Glomerular visceral epithelial cell (primary cell): ENCODE results near the gene NEK5.
"Not testable (repeated sequence)": the region's sequence is repeated elsewhere in the genome, so short reads cannot be mapped to it uniquely, and the experiment has no call there.

Experiments used
- DNase-seq: peaks from one replicate; pipeline ENCODE4 v3.0.0-alpha.2; 2016; ENCODE audit errors: extremely low spot score

Gene NEK5, protein sequence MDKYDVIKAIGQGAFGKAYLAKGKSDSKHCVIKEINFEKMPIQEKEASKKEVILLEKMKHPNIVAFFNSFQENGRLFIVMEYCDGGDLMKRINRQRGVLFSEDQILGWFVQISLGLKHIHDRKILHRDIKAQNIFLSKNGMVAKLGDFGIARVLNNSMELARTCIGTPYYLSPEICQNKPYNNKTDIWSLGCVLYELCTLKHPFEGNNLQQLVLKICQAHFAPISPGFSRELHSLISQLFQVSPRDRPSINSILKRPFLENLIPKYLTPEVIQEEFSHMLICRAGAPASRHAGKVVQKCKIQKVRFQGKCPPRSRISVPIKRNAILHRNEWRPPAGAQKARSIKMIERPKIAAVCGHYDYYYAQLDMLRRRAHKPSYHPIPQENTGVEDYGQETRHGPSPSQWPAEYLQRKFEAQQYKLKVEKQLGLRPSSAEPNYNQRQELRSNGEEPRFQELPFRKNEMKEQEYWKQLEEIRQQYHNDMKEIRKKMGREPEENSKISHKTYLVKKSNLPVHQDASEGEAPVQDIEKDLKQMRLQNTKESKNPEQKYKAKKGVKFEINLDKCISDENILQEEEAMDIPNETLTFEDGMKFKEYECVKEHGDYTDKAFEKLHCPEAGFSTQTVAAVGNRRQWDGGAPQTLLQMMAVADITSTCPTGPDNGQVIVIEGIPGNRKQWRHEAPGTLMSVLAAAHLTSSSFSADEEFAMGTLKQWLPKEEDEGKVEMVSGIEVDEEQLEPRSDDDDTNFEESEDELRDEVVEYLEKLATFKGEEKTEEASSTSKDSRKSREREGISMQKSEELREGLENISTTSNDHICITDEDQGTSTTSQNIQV

DNA sequence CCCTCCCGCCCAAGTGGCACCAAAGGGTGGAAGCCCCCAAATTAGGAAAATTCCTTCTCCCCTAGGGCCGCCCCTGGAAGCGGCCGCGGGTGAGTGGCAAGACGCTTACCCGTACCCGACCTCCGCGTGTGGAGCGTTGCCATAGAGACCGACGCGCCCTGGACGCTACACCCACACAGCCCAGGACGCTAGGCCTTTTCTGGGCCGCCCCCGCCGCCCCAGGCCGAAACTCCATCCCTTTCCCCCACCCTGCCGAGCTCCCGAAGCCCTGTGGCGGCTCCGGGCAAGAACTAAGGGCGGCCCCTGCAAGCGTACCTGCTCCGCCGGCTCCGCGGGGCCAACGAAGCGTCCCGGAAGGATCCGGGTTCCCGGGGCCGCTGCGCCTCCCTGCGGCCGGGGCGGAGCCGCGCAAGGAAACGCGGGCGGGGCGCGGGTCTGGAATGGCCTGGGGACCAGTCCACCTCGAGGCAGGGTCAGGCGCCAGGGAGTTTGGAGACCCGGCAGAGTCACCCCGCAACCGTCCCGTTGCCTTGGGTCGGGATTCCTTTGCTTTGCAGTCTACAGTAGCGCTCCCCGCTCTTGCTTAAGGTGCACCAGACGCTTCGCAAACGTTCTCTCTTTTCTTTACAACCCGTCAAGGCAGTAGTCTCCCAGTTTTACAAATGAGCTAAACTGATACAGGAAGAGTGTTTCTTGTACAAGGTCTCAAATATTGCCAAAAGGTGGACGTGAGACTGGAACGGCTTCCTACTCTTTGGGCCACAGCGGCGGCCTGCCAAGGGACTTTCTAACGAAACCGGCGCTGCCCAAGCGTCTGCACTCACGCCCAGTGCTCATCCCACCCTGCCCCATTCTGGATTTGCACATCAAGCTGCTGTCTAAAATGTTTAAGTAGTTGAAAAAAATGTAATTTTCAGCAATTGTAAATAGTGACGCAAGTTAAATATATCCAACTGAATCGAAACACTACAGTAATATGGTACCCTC, at the start of gene NEK5:
NEK5 (minus strand) TSS at position 360 of the 987 bp plus-strand sequence. CDS start 1,591 bp downstream, outside the sequence.
- peak; percentile 56 for DNase-seq

DNA sequence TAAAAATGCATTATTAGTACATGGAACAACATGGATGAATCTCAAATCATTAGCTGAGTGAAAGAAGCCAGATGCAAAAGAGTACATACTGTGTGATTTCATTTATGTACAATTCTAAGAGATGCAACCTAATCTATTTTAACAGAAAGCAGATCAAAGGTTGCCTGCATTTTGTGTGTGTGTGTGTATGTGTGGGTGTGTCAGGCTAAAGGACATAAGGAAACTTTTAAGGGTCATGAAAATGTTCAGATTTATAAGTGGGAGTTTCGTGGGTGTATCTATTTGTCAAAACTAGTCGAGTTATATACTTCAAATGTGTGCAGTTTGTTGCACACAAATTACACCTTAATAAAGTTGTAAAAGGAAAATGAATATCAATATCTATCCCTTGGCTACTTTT, 48.4 kb upstream of the NEK5 start:
- DNase-seq: no peak

DNA sequence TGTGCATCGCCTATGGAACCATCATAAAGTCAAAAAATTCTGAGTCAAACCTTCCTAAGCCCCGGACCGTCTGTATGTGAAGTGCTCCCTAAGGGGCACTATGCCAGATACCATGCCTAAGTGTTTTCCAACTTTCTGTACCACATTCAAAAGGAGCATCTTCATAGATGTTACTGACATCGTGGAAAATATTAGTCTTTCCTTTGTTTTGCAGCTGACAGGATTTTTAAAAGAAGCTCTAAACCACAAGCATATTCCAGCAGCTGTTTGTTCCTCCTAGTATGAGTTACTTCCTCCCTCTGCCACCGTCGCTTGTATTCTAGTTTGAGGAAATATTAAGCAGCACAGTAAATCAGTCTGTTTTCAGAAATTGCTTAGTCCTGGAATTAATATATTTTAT, 45.1 kb upstream of the NEK5 start:
- not testable (repeated sequence) for DNase-seq

DNA sequence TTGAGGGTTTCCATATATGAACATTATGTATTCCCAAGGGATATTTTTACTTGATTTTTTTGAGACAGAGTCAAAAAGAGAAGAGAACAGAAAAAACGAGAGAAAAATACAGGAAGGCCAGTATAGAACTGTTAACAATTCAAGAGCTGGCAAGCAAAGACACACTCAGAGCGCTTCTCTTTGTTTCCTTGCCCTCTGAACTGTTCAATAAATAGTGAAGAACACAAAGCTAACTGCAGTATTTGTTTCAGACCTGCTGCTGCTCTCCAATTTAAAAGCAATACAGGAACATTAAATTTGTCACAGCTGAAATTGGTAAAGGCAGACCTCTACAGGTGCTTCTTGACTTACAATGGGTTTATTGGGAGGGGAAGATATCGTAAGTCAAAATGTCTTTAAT, 44.5 kb upstream of the NEK5 start:
- DNase-seq: no peak

DNA sequence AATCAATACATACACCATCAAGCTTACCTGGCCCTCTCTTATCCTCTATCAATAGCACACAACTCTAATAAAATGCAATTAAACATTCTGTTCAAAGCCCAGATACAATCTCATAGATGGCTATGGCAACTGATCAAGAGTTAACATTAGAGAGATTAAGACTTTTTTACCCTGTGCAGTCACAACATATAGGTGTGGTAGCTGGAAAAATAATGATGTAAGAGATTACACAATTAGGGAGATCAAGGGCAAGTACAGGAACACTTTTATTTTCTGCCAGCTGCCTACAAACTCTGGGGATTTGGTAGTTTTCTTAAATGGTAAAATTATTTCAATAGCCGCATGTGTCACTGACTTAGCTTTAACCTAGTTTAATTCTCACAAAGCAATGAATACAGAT, 42.8 kb upstream of the NEK5 start:
- DNase-seq: not testable (repeated sequence)

DNA sequence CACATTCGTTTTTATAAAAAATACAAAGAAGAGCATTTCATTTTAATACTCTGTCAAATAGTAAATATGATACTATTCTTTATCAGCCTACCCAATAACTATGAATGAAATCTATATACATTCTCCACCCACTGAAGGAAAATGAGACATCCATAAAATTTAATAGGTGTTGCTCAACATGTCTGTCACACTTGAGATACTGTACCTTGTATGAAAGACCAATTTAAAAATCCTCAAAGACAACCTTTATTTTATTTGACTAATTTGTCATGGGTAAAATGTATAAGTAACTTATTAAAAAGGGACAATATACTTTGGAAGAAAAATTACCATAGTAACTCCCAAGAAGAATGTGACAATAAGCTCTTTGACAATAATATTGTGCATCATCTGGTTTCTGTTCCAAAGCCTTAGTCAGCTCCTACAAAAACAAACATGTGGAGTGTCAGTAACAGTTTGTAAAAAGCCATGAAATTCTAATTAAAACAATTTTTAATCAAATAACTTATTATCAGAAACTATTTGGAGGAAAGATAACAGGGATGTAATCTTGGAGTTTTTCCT, 42.0 kb upstream of the NEK5 start:
- not testable (repeated sequence) for DNase-seq

DNA sequence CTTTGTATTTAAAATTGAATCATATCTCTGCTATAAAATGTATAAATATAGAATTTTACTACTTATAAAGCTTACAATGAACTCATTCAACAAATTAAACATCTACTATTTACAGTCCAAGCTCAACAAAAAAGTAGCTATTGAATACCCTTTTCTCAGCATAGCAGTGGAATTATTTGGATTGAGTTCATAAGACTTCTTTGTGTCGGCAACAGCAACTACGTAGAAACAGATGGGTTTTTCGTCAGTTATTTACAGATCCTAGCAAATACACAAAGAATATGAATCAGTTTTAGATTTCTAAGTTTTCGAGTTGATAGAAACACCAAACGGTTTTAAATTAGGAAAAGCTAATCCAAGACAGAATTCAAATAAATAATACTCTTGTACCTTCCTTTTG, 41.0 kb upstream of the NEK5 start:
- DNase-seq: no peak

DNA sequence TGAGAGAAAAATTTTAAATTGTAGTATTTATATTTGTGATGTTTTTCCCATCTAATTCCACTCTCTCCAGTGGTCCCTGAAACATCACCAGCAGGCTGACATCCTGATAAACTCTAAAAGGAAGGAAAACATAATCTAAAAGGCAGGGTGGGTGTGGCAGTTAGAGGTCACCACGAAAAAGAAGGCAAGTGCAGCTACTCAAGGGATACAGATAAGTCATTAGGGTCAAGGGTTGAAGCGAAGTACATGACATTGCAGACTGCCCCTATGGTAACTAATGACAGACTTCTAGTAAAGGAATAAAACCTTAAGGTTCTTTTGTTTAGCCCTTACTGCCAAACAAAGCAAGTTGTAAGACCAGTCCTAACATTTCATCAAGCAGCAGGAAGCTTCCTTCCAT, 36.5 kb upstream of the NEK5 start:
- DNase-seq: no peak

DNA sequence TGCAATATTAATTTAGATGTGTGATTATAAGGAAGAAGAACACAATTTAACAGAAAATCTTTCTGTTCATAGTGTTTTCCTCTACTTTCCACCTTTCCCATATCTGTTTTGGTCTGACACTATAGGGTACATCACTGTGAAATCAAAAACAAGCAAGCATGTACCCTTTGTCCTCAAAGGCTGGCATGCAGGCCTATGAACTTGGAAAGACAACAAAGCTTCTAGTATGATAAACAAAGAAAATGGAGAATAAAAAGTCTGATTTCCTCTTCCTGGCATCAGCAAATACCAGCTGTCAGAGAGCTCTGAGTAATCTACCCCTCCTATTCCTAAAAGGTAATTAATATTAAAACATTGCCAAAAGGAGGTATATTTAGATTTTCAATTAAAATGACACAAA, 36.1 kb upstream of the NEK5 start:
- DNase-seq: no peak

DNA sequence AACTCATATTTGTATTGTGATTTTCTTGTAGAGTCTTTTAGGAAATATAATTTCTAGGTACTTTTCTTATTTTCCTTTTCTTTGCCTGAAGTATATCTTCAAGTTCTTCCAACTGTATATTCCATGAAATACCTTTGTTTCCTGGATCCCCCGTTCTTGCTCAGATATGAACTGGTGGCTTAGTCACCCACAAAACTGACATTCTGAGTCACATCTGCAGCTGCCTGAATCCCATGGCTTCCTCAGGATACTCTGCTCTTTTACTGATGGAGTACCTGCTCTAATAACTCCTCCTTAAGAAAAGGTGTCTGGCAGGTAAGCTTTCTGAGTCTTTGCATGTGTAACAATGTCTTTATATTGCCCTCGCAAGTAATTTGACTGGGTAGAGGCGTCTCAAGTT, 35.0 kb upstream of the NEK5 start:
- peak; percentile 6 for DNase-seq

DNA sequence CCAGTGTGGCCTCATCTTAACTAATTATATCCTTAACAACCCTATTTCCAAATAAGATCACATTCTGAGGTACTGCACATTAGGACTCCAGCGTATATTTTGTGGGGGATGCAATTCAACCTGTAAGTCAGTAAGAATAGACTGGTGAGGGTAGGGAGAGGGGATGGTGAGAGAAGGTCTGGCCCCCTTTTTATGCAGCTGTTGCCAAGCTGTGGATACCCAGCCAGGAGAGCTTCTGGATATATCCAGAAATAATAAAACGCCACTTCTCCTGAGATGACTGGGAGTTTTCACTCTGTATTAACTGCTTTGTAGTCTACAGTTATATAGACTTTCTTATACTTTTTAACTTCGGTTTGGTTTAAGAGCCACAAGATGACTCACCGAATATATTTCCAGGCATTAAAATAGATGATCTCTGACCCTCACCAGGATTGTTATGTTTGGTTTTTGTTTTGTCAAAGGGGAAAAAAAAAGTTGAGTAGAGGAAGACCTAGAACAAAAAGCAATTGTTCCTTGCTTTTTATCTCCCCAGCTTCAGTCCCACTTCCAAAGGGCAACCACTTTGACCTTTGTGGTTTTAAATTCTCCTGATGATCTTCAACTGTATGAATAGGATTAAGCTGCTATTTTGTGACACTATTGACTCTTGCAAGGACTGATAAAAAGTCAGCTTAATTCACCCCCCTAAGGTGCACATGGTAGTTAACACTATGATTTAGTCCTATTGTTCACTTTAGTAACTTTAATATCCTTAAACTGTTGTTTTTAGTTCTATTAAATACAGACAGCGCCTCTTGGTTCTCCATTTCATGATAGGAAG, 33.6 kb upstream of the NEK5 start:
- DNase-seq: peak; percentile 23

DNA sequence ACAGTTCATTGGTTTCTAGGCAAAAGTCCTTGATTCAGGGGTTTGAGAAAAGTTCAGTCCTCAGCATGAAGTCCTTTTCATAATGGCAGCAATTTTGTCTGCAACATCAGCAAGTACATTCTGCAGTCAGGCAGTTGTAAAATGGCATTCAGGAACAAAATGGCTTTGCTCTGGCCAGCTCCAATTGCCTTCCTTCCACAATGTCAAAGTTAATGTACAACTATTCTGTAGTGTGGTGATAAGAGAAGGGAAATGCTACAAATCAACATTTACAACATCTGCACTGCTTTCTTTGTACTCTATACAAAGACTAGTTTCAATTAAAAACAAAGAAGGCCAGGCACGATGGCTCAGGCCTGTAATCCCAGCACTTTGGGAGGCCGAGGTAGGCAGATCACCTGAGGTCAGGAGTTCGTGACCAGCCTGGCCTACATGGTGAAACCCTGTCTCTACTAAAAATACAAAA, 32.3 kb upstream of the NEK5 start:
- DNase-seq: no peak

DNA sequence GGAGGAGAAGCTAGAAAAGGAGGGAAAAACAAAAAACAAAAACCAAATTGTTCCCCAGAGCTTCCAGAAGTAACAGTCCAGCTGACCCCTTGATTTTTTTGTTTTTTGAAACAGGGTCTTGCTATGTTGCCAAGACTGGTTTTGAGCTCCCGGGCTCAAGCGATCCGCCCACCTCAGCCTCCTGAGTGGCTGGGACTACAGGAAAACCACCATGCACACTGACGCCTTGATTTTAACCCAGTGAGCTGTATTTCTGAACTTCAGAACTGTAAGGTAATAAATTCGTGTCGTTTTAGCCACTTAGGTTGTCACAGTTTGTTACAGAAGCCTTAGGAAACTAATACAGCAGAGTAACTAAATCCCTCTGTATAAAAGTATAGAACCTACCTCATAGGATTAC, 31.6 kb upstream of the NEK5 start:
- no peak for DNase-seq

DNA sequence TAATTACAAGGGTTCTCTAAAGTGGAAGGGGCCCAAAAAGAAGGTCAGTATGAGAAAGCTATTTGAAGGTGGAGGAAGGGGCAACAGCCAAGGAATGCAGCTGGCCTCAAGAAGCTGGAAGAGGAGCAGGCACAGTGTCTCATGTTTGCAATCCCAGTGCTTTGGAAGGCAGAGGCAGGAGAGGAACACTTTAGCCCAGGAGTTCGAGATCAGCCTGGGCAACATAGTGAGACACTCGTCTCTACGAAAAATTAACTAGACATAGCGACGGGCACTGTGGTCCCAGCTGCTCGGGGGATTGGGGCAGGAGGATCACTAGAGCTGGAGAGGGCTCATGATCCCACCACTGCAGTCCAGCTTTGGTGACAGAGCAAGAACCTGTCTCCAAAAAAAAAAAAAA, 31.2 kb upstream of the NEK5 start:
- no peak for DNase-seq

DNA sequence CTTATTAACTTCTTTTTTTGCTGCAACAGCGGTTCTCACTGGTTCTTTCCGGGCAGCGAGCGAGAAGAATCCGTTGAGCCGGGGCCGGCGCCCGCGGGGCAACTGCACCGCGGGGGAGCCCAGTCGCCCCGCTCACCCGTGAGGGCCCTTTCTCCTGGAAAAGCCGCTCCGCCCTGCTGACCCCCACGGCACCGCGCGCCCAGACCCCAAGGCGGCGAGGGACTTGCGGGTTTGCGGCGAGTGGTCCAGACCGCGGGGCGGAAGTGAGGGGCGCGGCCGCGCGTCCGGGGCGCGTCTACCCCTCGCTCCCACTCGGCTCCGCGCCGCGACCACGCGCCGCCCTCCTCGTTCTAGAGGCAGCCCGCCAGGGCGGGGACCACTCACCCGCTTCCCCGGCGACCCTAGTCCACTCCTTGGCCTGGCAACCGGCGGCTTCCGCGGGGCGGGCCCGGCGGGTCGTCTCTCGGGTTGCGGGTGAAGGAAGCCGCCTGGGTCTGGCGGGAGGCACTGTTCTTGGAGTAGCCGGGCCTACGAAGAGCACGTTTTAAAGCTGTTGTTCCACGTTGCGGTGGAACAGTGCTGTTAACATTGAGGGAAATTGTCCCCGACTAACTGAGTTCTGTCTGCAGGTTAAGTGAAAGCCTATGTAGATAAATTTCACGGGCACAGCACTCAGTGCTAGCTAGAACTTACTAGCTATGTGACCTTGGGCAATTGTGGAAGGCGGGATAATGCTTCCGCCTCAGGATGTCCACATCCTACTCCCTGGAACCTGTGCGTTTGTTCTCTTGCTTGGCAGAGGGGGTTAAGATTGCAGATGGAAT, 30.5 kb upstream of the NEK5 start, which contains the start of gene NEK3:
NEK3 (minus strand) TSS at position 439 of the 824 bp plus-strand sequence. CDS start 3,406 bp downstream, outside the sequence.
- DNase-seq: peak; percentile 56

DNA sequence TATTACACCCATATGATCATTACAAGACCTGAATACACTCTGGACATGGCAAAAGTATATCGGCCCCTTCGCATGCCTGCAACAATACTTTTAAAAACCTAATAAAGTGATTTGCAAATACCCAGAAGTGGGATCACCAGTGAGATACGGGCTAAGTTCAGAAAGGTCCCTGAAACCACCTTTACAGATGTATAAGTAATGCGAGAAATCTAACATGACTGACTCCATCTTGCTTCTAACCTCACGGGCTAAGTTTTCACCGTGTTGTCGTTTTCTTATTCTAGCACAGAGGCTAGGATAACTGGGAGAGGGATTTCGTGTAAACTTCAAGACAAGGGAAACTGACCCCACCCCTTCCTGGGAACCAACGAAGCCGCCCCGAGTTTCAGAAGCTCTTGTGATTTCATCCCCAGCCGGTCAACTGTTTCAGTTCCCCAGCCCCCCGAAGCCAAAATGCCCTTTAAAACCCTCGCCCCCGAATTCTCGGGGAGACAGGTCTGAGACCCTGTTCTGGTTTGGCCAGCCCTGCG, 29.8 kb upstream of the NEK5 start:
- DNase-seq: peak; percentile 34

DNA sequence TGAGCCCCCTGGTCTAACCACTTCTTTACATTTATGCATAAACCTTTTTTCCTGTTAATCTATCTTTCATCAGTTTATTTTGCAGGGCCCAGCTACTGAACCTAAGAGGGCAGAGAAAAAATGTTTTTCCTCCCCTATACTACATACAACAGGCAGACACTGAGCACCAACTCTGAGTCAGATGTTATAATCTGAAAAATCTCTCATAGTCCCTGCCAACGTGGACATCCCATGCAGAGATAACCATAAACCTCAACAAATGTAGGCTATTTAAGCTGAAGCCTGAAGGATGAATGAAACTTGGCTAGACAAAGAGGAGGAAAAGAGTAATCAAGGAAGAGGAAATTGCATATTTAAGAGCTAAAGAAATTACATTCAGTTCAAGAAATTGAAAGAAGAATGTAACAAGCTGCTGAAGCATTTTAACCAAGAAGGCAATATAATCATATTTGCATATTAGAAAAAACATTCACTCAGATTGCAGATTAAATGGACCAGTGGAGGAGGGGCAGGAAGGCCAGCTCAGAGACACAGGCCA, 27.9 kb upstream of the NEK5 start:
- no peak for DNase-seq

DNA sequence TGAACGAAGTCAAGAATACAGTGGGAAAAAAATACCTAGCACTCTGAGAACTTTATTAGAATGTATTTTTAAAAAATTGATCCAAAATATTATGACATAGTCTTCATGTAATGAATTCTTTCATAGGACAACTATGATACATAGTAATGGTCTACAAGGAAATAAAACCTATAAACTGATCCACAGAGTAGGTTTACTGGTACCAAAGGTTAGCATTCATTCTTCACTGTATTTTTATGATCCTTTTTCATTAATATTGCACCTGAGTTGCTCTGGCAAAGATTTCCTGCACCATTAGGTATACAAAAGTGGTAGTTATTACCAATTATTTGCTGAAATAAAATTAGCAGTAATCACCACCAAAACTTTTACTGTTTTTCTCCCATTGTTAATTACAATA, 26.3 kb upstream of the NEK5 start:
- DNase-seq: no peak

DNA sequence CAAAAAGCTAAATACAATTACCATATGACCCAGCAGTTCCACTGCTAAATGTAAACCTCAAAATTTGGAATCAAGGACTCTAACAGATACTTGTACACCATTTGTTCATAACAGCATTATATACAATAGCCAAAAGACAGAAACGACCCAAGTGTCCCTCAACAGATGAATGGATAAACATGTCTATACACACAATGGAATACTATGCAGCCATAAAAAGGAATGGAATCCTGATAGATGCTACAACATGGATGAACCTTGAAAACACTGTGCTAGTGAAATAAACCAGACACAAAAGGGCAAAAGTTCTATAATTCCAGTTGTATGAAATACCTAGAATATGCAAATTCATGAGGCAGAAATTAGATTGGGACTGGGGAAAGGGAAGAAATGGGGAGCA, 18.4 kb upstream of the NEK5 start:
- DNase-seq: no peak
